SJSA1 (cell line): Measurements from ENCODE around the gene PSMA8. TPM values are rescaled to one million over a fixed set of nuclear protein-coding genes. Genes with fewer than 3 reads are reported as not detected.
"Not testable (repeated sequence)": the region's sequence is repeated elsewhere in the genome, so short reads cannot be mapped to it uniquely, and the experiment has no call there.

Experiments used
- DNase-seq, 2 experiments: peaks; one replicate each; pipeline ENCODE4 v3.0.0-alpha.2; 2015 to 2020; ENCODE audit warnings: low spot score in 2 of 2, low read depth in 1 of 2
- H3K27ac ChIP-seq: fragments of 250-450 bp; sonication (Bioruptor Pico); 2 replicates; pipeline ENCODE4 v1.5.1; 2020; ENCODE audit warnings: mild to moderate bottlenecking, moderate library complexity
- H3K27me3 ChIP-seq: fragments of 250-450 bp; sonication (Bioruptor Pico); replicated peaks from 2 replicates; pipeline ENCODE4 v1.5.1; 2020; ENCODE audit warnings: mild to moderate bottlenecking, moderate library complexity
- H3K36me3 ChIP-seq: fragments of 250-450 bp; sonication (Bioruptor Pico); 2 replicates; pipeline ENCODE4 v1.5.1; 2020; ENCODE audit warnings: mild to moderate bottlenecking
- H3K4me1 ChIP-seq: fragments of 250-450 bp; sonication (Bioruptor Pico); replicated peaks from 2 replicates; pipeline ENCODE4 v1.6.1; 2021; ENCODE audit warnings: mild to moderate bottlenecking
- H3K4me3 ChIP-seq: fragments of 250-450 bp; sonication (Bioruptor Pico); 2 replicates; pipeline ENCODE4 v1.5.1; 2020; ENCODE audit warnings: mild to moderate bottlenecking
- H3K9me3 ChIP-seq: fragments of 250-450 bp; sonication (Bioruptor Pico); replicated peaks from 2 replicates; pipeline ENCODE4 v1.5.1; 2020; ENCODE audit warnings: mild to moderate bottlenecking
- total RNA-seq: library from RNA; depleted of rRNA; stranded (reverse); fragments of >200 nt; shearing (Covaris generic); gene quantifications from 2 replicates; pipeline ENCODE4 v1.2.3, GENCODE V29; 2014; rRNA removed

Gene PSMA8
- total RNA-seq, 1 experiment from 2014 or later = not detected

GRCh38 chr18:26228562-26229260 lies 95.0 kb downstream of the PSMA8 start:
- no peak for DNase-seq
- H3K4me1 ChIP-seq = 0 out of 2 replicates have a peak, but pooled peaks cover 6% of the 10 kb centered on the region
- no peaks in the 10 kb centered on the region for H3K27me3 ChIP-seq
- no peaks in the 10 kb centered on the region for H3K9me3 ChIP-seq
- H3K27ac ChIP-seq = no peak overlapping the region
- no peak overlapping the region for H3K4me3 ChIP-seq
- H3K36me3 ChIP-seq = 0 out of 2 replicates have a peak, but pooled peaks cover 3% of the 10 kb centered on the region

- no peaks in the 10 kb centered on the region for H3K27me3 ChIP-seq
Measured at GRCh38 chr18:26230497-26230896, 96.8 kb downstream of the PSMA8 start.

GRCh38 chr18:26233208-26233607 lies 99.5 kb downstream of the PSMA8 start:
- Histone ChIP-seq H3K27me3 (no peaks in the 10 kb centered on the region), H3K27ac (no peak overlapping the region), H3K4me3 (no peak overlapping the region), H3K9me3 (no peaks in the 10 kb centered on the region), H3K36me3 (no peaks in the 10 kb centered on the region), H3K4me1 (no peaks in the 10 kb centered on the region)
- DNase-seq = no peak

More at GRCh38 chr18:26230497-26230896, 96.8 kb downstream of the PSMA8 start:
- DNase-seq = no peak
- Histone ChIP-seq H3K4me1 (0 out of 2 replicates have a peak, but pooled peaks cover 6% of the 10 kb centered on the region), H3K27ac (no peak overlapping the region), H3K4me3 (no peak overlapping the region), H3K9me3 (no peaks in the 10 kb centered on the region), H3K36me3 (0 out of 2 replicates have a peak, but pooled peaks cover 3% of the 10 kb centered on the region)

- H3K36me3 ChIP-seq, H3K9me3 ChIP-seq, DNase-seq, H3K27ac ChIP-seq, H3K4me3 ChIP-seq, H3K27me3 ChIP-seq, H3K4me1 ChIP-seq: not testable (repeated sequence)
Measured at GRCh38 chr18:26237363-26237762, 103.7 kb downstream of the PSMA8 start.

- not testable (repeated sequence) for H3K36me3 ChIP-seq, H3K27me3 ChIP-seq, H3K4me1 ChIP-seq, H3K4me3 ChIP-seq, H3K27ac ChIP-seq, H3K9me3 ChIP-seq, DNase-seq
Measured at GRCh38 chr18:26238718-26239117, 105.0 kb downstream of the PSMA8 start.

- DNase-seq, H3K9me3 ChIP-seq, H3K36me3 ChIP-seq, H3K4me3 ChIP-seq, H3K27me3 ChIP-seq, H3K27ac ChIP-seq, H3K4me1 ChIP-seq: not testable (repeated sequence)
Measured at GRCh38 chr18:26242392-26242791, 108.7 kb downstream of the PSMA8 start.

Other genes with a start within 250 kb of the PSMA8 start
- gene SS18, start 43.3 kb upstream of the PSMA8 start, total RNA-seq = 90.5 and 147 TPM in 2 replicates
- gene TAF4B, start 92.6 kb downstream of the PSMA8 start, total RNA-seq = 1.3 and 2.7 TPM in 2 replicates